ENCODE measurements around the gene CIP2A.

DNA sequence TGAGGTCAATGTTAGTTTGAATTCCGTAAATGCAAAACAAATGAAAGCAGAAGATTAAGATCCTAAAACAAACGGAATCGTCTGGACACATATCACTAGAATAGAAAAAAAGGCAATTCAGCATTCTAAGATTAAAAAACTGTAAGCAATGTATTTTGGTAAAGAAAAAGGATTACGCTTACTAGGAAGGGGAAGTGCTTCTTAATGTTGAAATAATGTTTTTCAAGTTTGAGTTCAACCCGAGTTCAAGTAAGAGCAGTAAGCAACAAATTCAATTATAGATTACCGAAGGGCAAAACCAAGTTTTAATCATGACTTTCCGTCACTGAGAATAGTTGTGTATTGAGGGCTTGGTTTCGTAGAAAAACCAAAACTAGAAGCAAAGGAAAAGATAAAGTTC lies 637 bp downstream of the CIP2A start:
- TF ChIP-seq, protein P1, sequence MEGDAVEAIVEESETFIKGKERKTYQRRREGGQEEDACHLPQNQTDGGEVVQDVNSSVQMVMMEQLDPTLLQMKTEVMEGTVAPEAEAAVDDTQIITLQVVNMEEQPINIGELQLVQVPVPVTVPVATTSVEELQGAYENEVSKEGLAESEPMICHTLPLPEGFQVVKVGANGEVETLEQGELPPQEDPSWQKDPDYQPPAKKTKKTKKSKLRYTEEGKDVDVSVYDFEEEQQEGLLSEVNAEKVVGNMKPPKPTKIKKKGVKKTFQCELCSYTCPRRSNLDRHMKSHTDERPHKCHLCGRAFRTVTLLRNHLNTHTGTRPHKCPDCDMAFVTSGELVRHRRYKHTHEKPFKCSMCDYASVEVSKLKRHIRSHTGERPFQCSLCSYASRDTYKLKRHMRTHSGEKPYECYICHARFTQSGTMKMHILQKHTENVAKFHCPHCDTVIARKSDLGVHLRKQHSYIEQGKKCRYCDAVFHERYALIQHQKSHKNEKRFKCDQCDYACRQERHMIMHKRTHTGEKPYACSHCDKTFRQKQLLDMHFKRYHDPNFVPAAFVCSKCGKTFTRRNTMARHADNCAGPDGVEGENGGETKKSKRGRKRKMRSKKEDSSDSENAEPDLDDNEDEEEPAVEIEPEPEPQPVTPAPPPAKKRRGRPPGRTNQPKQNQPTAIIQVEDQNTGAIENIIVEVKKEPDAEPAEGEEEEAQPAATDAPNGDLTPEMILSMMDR (conservative IDR thresholded peaks at IDR 0.05) = no peak
- TF ChIP-seq ZFX (IDR thresholded peaks at IDR 0.05) = no peak

All from C4-2B (cell line).